ACHN (cell line): Measurements from ENCODE around the gene UCN2.

Experiments used
- DNase-seq: peaks from one replicate; pipeline ENCODE4 v3.0.0-alpha.2; 2015
- in situ Hi-C: cut with HindIII; loops from 2 replicates; pipeline ENCODE4 v1.10.0; 2017; ENCODE audit warnings: low sequenced_read_pairs, low pct_ligation_motif_present, low pct_unique_long_range_greater_than_20kb

The UCN2 gene

GRCh38 chr3:48592519-48593087 is 29.0 kb upstream of the UCN2 start:
- in situ Hi-C loops, result no loop called here
- no peak for DNase-seq

GRCh38 chr3:48591886-48592518 is 28.4 kb upstream of the UCN2 start:
- in situ Hi-C loops, result no loop called here
- DNase-seq, result no peak

- no peak for DNase-seq
- in situ Hi-C loops, result no loop called here
Measured at GRCh38 chr3:48591436-48591835, 27.9 kb upstream of the UCN2 start.

- in situ Hi-C loops, result no loop called here
- DNase-seq, result no peak
Measured at GRCh38 chr3:48588230-48588629, 24.6 kb upstream of the UCN2 start.

GRCh38 chr3:48587686-48588085 is 24.1 kb upstream of the UCN2 start:
- in situ Hi-C loops, result no loop called here
- no peak for DNase-seq

- in situ Hi-C loops, result no loop called here
- no peak for DNase-seq
Measured at GRCh38 chr3:48585411-48585810, 21.8 kb upstream of the UCN2 start.

- in situ Hi-C loops, result no loop called here
- no peak for DNase-seq
Measured at GRCh38 chr3:48584836-48585235, 21.3 kb upstream of the UCN2 start.

GRCh38 chr3:48581621-48582481 is 18.3 kb upstream of the UCN2 start:
- DNase-seq, result no peak
- in situ Hi-C loops, result no loop called here

- in situ Hi-C loops, result no loop called here
- no peak for DNase-seq
Measured at GRCh38 chr3:48576647-48577046, 13.1 kb upstream of the UCN2 start.

GRCh38 chr3:48575366-48575765 is 11.8 kb upstream of the UCN2 start:
- no peak for DNase-seq
- in situ Hi-C loops, result no loop called here

- in situ Hi-C loops, result no loop called here
- DNase-seq, result no peak
Measured at GRCh38 chr3:48573973-48574585, 10.5 kb upstream of the UCN2 start.

GRCh38 chr3:48572517-48572916 is 8.9 kb upstream of the UCN2 start:
- in situ Hi-C loops, result no loop called here
- no peak for DNase-seq

GRCh38 chr3:48571938-48572337 is 8.4 kb upstream of the UCN2 start:
- in situ Hi-C loops, result no loop called here

GRCh38 chr3:48569808-48570450 is 6.3 kb upstream of the UCN2 start:
- in situ Hi-C loops, result no loop called here

More at GRCh38 chr3:48571938-48572337, 8.4 kb upstream of the UCN2 start:
- no peak for DNase-seq

GRCh38 chr3:48569400-48569799 is 5.8 kb upstream of the UCN2 start:
- no peak for DNase-seq
- in situ Hi-C loops, result no loop called here

More at GRCh38 chr3:48569808-48570450, 6.3 kb upstream of the UCN2 start:
- no peak for DNase-seq

GRCh38 chr3:48568476-48568875 is 4.9 kb upstream of the UCN2 start:
- no peak for DNase-seq
- in situ Hi-C loops, result no loop called here

GRCh38 chr3:48567500-48567899 is 3.9 kb upstream of the UCN2 start:
- no peak for DNase-seq
- in situ Hi-C loops, result no loop called here

GRCh38 chr3:48567090-48567489 is 3.5 kb upstream of the UCN2 start:
- in situ Hi-C loops, result no loop called here

GRCh38 chr3:48566401-48566760 is 2.8 kb upstream of the UCN2 start:
- no peak for DNase-seq
- in situ Hi-C loops, result no loop called here

More at GRCh38 chr3:48567090-48567489, 3.5 kb upstream of the UCN2 start:
- no peak for DNase-seq
